PC-3 (cell line): ENCODE measurements around the gene DLD. TPM values are rescaled to one million over a fixed set of nuclear protein-coding genes. Genes with fewer than 3 reads are reported as not detected.

Experiments used
- ATAC-seq: fragments of 200-7000 bp; cut with Tn5 transposase; 2 replicates; pipeline ENCODE4 v1.9.1; 2020; ENCODE audit warnings: mild to moderate bottlenecking, moderate library complexity
- BruUV-seq: library from RNA; stranded (reverse); fragments of 400-500 nt; replicated peaks from 2 replicates; lab custom pipeline; 2021; lab: Mats Ljungman, UMichigan
- CTCF ChIA-PET: fragments of 300-600 bp; sonication (Branson Sonifier 250); formaldehyde crosslinking; loops from one replicate; lab custom pipeline; 2022; ENCODE audit warnings: antibody characterized with exemption; lab: Charles Lee
- POLR2A ChIA-PET: fragments of 300-600 bp; sonication (Branson Sonifier 250); formaldehyde crosslinking; loops from one replicate; lab custom pipeline; 2022; ENCODE audit warnings: antibody characterized with exemption; ENCODE audit not compliant: unreplicated experiment; lab: Charles Lee
- DNase-seq: peaks from one replicate; pipeline ENCODE4 v3.0.0-alpha.2; 2015
- H2AFZ ChIP-seq: fragments of 300-600 bp; sonication (generic); 2 replicates; pipeline ENCODE4 v1.6.0; 2016; ENCODE audit warnings: antibody characterized with exemption, low read length
- H3F3A ChIP-seq: fragments of 300-600 bp; sonication (generic); one replicate; pipeline ENCODE4 v1.6.0; 2017; ENCODE audit warnings: antibody characterized with exemption, low read length, control low read depth, mild to moderate bottlenecking; ENCODE audit not compliant: unreplicated experiment
- H3K27ac ChIP-seq: fragments of 300-600 bp; sonication (generic); 2 replicates; pipeline ENCODE4 v1.5.1; 2016; ENCODE audit warnings: mild to moderate bottlenecking, low read length
- H3K27me3 ChIP-seq: fragments of 300-600 bp; sonication (generic); 2 replicates; pipeline ENCODE4 v1.6.1; 2016; ENCODE audit warnings: low read length, mixed read lengths
- H3K36me3 ChIP-seq: fragments of 300-600 bp; sonication (generic); 2 replicates; pipeline ENCODE4 v1.6.1; 2016; ENCODE audit warnings: low read depth, mixed run types, low read length, mixed read lengths
- H3K4me1 ChIP-seq: fragments of 300-600 bp; sonication (generic); 2 replicates; pipeline ENCODE4 v1.5.1; 2016; ENCODE audit warnings: low read length; ENCODE audit not compliant: insufficient read depth
- H3K4me2 ChIP-seq: fragments of 300-600 bp; sonication (generic); 2 replicates; pipeline ENCODE4 v1.6.0; 2016; ENCODE audit warnings: low read length
- H3K4me3 ChIP-seq: fragments of 300-600 bp; sonication (generic); 2 replicates; pipeline ENCODE4 v1.5.1; 2016; ENCODE audit warnings: mild to moderate bottlenecking, low read length, mixed read lengths
- H3K79me2 ChIP-seq: fragments of 300-600 bp; sonication (generic); 2 replicates; pipeline ENCODE4 v1.6.1; 2017; ENCODE audit warnings: low read length, mixed read lengths
- H3K9ac ChIP-seq: fragments of 300-600 bp; sonication (generic); 2 replicates; pipeline ENCODE4 v1.6.0; 2016; ENCODE audit warnings: mild to moderate bottlenecking, low read length
- H3K9me2 ChIP-seq: fragments of 300-600 bp; sonication (generic); replicated peaks from 2 replicates; pipeline ENCODE4 v1.6.1; 2016; ENCODE audit warnings: mixed run types, low read length, mixed read lengths
- H3K9me3 ChIP-seq: fragments of 300-600 bp; sonication (generic); 2 replicates; pipeline ENCODE4 v1.6.1; 2016; ENCODE audit warnings: low read length, mixed read lengths
- H4K20me1 ChIP-seq: fragments of 300-600 bp; sonication (generic); 2 replicates; pipeline ENCODE4 v1.6.1; 2016; ENCODE audit warnings: low read length, mixed read lengths
- CTCF ChIP-seq: fragments of 300-600 bp; sonication (generic); conservative IDR thresholded peaks from 2 replicates; pipeline ENCODE4 v1.5.1; 2017; ENCODE audit warnings: antibody characterized with exemption, low read depth, mild to moderate bottlenecking, low read length
- EZH2 ChIP-seq: fragments of 300-600 bp; sonication (generic); IDR thresholded peaks from one replicate; pipeline ENCODE4 v1.6.1; 2017; ENCODE audit warnings: antibody characterized with exemption, mild to moderate bottlenecking, low read length; ENCODE audit not compliant: unreplicated experiment
- EZH2phosphoT487 ChIP-seq: fragments of 300-600 bp; sonication (generic); IDR thresholded peaks from 2 replicates; pipeline ENCODE4 v1.6.1; 2018; ENCODE audit warnings: mild to moderate bottlenecking, antibody characterized with exemption, low read length, borderline replicate concordance
- intact Hi-C: fragments of 100-400 bp; cut with micrococcal nuclease; formaldehyde crosslinking; loops from 2 replicates; pipeline ENCODE4 v1.9.0; 2023
- total RNA-seq: library from RNA; depleted of rRNA; stranded (reverse); fragments of >200 nt; gene quantifications from 2 replicates; pipeline ENCODE4 v1.2.3, GENCODE V29; 2014

DLD gene
- total RNA-seq, 1 experiment from 2014 or later: 64.0 TPM

- Histone ChIP-seq H3K4me2 (no peak overlapping the region), H3K4me3 (no peak overlapping the region), H3K9ac (no peak overlapping the region), H3F3A (peaks cover 11% of the 10 kb centered on the region), H2AFZ (no peak overlapping the region), H3K27me3 (no peaks in the 10 kb centered on the region), H4K20me1 (no peaks in the 10 kb centered on the region), H3K4me1 (peaks cover 37% of the 10 kb centered on the region), H3K9me3 (no peaks in the 10 kb centered on the region), H3K9me2 (no peaks in the 10 kb centered on the region), H3K27ac (no peak overlapping the region), H3K79me2 (no peaks in the 10 kb centered on the region), H3K36me3 (peaks cover 46% of the 10 kb centered on the region)
- intact Hi-C loops: loop anchor here (5.0 kb wide), 2 partner anchors 151 to 201 kb away; no protein-coding TSS in a partner anchor
- DNase-seq (no peak), ATAC-seq (no peak)
- no TSS peak for BruUV-seq
- ChIA-PET CTCF (no interaction called here), POLR2A (no interaction called here)
- TF ChIP-seq EZH2: no peak
- no peak for TF ChIP-seq CTCF
- TF ChIP-seq EZH2phosphoT487: no peak
Observed at GRCh38 chr7:107946451-107946850, 55.5 kb downstream of the DLD start.

GRCh38 chr7:107946881-107947280 is 55.9 kb downstream of the DLD start:
- Histone ChIP-seq H3K4me2 (no peak overlapping the region), H3K9me3 (no peaks in the 10 kb centered on the region), H3K79me2 (no peaks in the 10 kb centered on the region), H3K27me3 (no peaks in the 10 kb centered on the region), H3K4me1 (peaks cover 41% of the 10 kb centered on the region), H3K36me3 (peaks cover 47% of the 10 kb centered on the region), H4K20me1 (no peaks in the 10 kb centered on the region), H2AFZ (no peak overlapping the region), H3K27ac (no peak overlapping the region), H3F3A (peaks cover 13% of the 10 kb centered on the region), H3K4me3 (no peak overlapping the region), H3K9me2 (no peaks in the 10 kb centered on the region), H3K9ac (no peak overlapping the region)
- intact Hi-C loops: loop anchor here (5.0 kb wide), 2 partner anchors 150 to 200 kb away; no protein-coding TSS in a partner anchor
- TF ChIP-seq EZH2phosphoT487 (no peak), EZH2 (no peak), CTCF (no peak)
- ChIA-PET POLR2A (no interaction called here), CTCF (no interaction called here)
- no peak for DNase-seq
- ATAC-seq: no peak
- BruUV-seq: no TSS peak
